ENCODE measurements around the gene RNF126.

RNF126 gene

GRCh38 chr19:662207-662961, 630 bp downstream of the RNF126 start:
- peak; percentile 59 for DNase-seq

- DNase-seq = peak; percentile 53
These were observed 1.4 kb downstream of the RNF126 start for GRCh38 chr19:661427-662196.

GRCh38 chr19:660793-661426, 2.1 kb downstream of the RNF126 start:
- DNase-seq = no peak

- peak; percentile 64 for DNase-seq
These were observed 3.8 kb downstream of the RNF126 start for GRCh38 chr19:658916-659839.

- no peak for DNase-seq
These were observed 4.8 kb downstream of the RNF126 start for GRCh38 chr19:658059-658839.

GRCh38 chr19:657611-658010, 5.4 kb downstream of the RNF126 start:
- DNase-seq = no peak

GRCh38 chr19:656751-657559, 6.1 kb downstream of the RNF126 start:
- DNase-seq = no peak

- no peak for DNase-seq
These were observed 7.3 kb downstream of the RNF126 start for GRCh38 chr19:655691-656090.

- DNase-seq = no peak
These were observed 9.6 kb downstream of the RNF126 start for GRCh38 chr19:653425-653824.

- no peak for DNase-seq
These were observed 10.3 kb downstream of the RNF126 start for GRCh38 chr19:652467-653389.

- no peak for DNase-seq
These were observed 11.0 kb downstream of the RNF126 start for GRCh38 chr19:651991-652390.

- no peak for DNase-seq
These were observed 11.7 kb downstream of the RNF126 start for GRCh38 chr19:651114-651818.

- DNase-seq = no peak
These were observed 12.9 kb downstream of the RNF126 start for GRCh38 chr19:650121-650520.

GRCh38 chr19:648904-649801, 13.9 kb downstream of the RNF126 start:
- no peak for DNase-seq

GRCh38 chr19:648305-648704, 14.7 kb downstream of the RNF126 start:
- DNase-seq = no peak

- no peak for DNase-seq
These were observed 15.3 kb downstream of the RNF126 start for GRCh38 chr19:647566-648284.

All from T-helper 9 cell (primary cell).